Thyroid gland (tissue), 4 donors: Measurements from ENCODE around the gene ALS2. TPM values are rescaled to one million over a fixed set of nuclear protein-coding genes. Genes with fewer than 3 reads are reported as not detected.

Experiments
- DNase-seq, 2 donors: peaks; one replicate each; pipeline ENCODE4 v3.0.0-alpha.2; 2019
- H3K27ac ChIP-seq, 3 donors: fragments of 200-600 bp; sonication (generic); 1 replicate in 2 of 3; 2 replicates in 1 of 3; pipeline ENCODE4 v1.5.1; 2016 to 2019; ENCODE audit warnings: mild to moderate bottlenecking in 1 of 3, moderate library complexity in 1 of 3
- H3K27me3 ChIP-seq: fragments of 200-600 bp; sonication (generic); one replicate; pipeline ENCODE4 v1.5.1; 2019
- H3K36me3 ChIP-seq, 2 donors: fragments of 200-600 bp; sonication (generic); one replicate each; pipeline ENCODE4 v1.5.1; 2016 to 2019
- H3K4me1 ChIP-seq, 2 donors: fragments of 200-600 bp; sonication (generic); one replicate each; pipeline ENCODE4 v1.5.1; 2017 to 2019
- H3K4me3 ChIP-seq, 3 donors: fragments of 200-600 bp; sonication (generic); replicated peaks in 1 of 3; 1 replicate in 2 of 3; 2 replicates in 1 of 3; pipeline ENCODE4 v1.5.1; 2016; ENCODE audit warnings: mild to moderate bottlenecking in 1 of 3
- H3K9me3 ChIP-seq: fragments of 200-600 bp; sonication (generic); one replicate; pipeline ENCODE4 v1.5.1; 2017
- CTCF ChIP-seq, 6 experiments: fragments of 200-600 bp in 3 of 6; fragments of 450-650 bp in 3 of 6; sonication (generic) in 3 of 6; IDR thresholded peaks; one replicate each; pipeline ENCODE4 v1.5.1; 2016 to 2019; ENCODE audit warnings: antibody characterized with exemption in 6 of 6, mild to moderate bottlenecking in 2 of 6, inconsistent platforms in 1 of 6, moderate library complexity in 1 of 6
- POLR2A ChIP-seq, 2 donors: fragments of 450-650 bp; IDR thresholded peaks; one replicate each; pipeline ENCODE4 v1.6.1; 2017; ENCODE audit warnings: antibody characterized with exemption in 2 of 2, mild to moderate bottlenecking in 2 of 2, moderate library complexity in 1 of 2
- WGBS, 2 donors: methylation state at CpG; one replicate each; pipeline ENCODE4 v1.1.5; 2017; 5-methylcytosine and 5-hydroxymethylcytosine counted together
- intact Hi-C: fragments of 100-400 bp; cut with DNase I; formaldehyde crosslinking; loops from one replicate; pipeline ENCODE4 v1.15.1; 2023
- small RNA-seq: library from RNA; depleted of rRNA; stranded (forward); fragments of <200 nt; gene quantifications from one replicate; pipeline ENCODE3, GENCODE V24; 2016
- total RNA-seq, 4 donors: library from RNA; depleted of rRNA; stranded (reverse); fragments of >200 nt; gene quantifications; one replicate each; pipeline ENCODE4 v1.2.3, GENCODE V29; 2016

Gene ALS2
- total RNA-seq, 4 donors from 2014 or later: 20.9 to 37.6 (median 29.9) TPM

DNA sequence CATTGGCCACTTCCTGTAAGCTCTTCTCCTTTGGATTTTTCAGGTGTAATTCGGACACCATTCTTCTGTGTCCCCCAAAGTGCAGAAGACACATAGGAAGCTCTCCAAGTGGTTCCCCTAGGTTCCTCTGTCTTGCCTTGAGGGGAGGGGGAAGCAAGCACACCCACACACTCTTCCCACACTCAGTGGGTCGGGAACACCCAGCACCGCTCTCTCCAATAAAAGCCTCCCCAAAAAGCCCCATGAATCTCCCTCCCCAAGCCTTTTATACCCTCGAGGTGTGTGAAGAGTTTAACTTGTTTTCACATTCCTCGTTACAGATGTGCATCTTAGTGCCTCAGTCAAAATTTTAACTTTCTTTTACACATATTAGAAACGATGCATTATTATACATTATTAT, 127.5 kb downstream of the ALS2 start:
- TF ChIP-seq POLR2A (IDR thresholded peaks at IDR 0.05) (no peak), CTCF (IDR thresholded peaks at IDR 0.05) (no peak)
- Histone ChIP-seq H3K27ac (no peak overlapping the region), H3K36me3 (no peaks in the 10 kb centered on the region), H3K4me1 (no peaks in the 10 kb centered on the region), H3K4me3 (no peak overlapping the region), H3K9me3 (no peaks in the 10 kb centered on the region), H3K27me3 (no peaks in the 10 kb centered on the region)
- intact Hi-C loops: no loop called here
- DNase-seq: no peak
- WGBS, 2 donors: 77 to 86% methylated on average over 6 of the region's 6 CpGs

Small RNA genes lying within 50 kb of the gene (small RNA-seq; reads per million reads assigned to genes)
- gene RF00019 (not detected), gene UBE2V1P11 (not detected)

Other genes with a start within 250 kb of the ALS2 start
- gene TMEM237, start 137.4 kb downstream of the ALS2 start, total RNA-seq: 10 to 100 TPM; 16.7 to 27.5 (median 19.1) TPM
- gene MPP4, start 82.3 kb downstream of the ALS2 start, total RNA-seq: not detected
- 1 to 10 TPM in 1 of 4 donors, not detected in 3; 1.2 TPM for gene CDK15, start 25.6 kb upstream of the ALS2 start, total RNA-seq